Sigmoid colon (tissue), 7 donors: Measurements from ENCODE around the gene NUCB1. TPM values are rescaled to one million over a fixed set of nuclear protein-coding genes. Genes with fewer than 3 reads are reported as not detected.

Source experiments
- DNase-seq: peaks from one replicate; pipeline ENCODE4 v3.0.0-alpha.2; 2019
- H3K27ac ChIP-seq, 4 donors: fragments of 200-600 bp; sonication (generic); one replicate each; pipeline ENCODE4 v1.5.1; 2016 to 2019; ENCODE audit warnings: mild to moderate bottlenecking in 1 of 4
- H3K27me3 ChIP-seq, 3 donors: fragments of 200-600 bp; sonication (generic); one replicate each; pipeline ENCODE4 v1.5.1; 2019; ENCODE audit warnings: mild to moderate bottlenecking in 1 of 3
- H3K36me3 ChIP-seq, 4 donors: fragments of 200-600 bp; sonication (generic); one replicate each; pipeline ENCODE4 v1.5.1; 2016 to 2019
- H3K4me1 ChIP-seq, 4 donors: fragments of 200-600 bp; sonication (generic); one replicate each; pipeline ENCODE4 v1.5.1; 2017 to 2019
- H3K4me3 ChIP-seq, 4 donors: fragments of 200-600 bp; sonication (generic); one replicate each; pipeline ENCODE4 v1.5.1; 2017 to 2019; ENCODE audit warnings: mild to moderate bottlenecking in 2 of 4, moderate library complexity in 1 of 4
- H3K9me3 ChIP-seq, 4 donors: fragments of 200-600 bp in 3 of 4; sonication (generic) in 3 of 4; one replicate each; pipeline versions ENCODE4 v1.5.1 to v1.6.1; 2013 to 2019
- CTCF ChIP-seq, 4 experiments: fragments of 450-650 bp in 3 of 4; fragments of 200-600 bp in 1 of 4; IDR thresholded peaks; one replicate each; pipeline ENCODE4 v1.5.1; 2016 to 2019; ENCODE audit warnings: antibody characterized with exemption in 4 of 4, mild to moderate bottlenecking in 3 of 4, moderate library complexity in 2 of 4
- EP300 ChIP-seq, 4 donors: sonication (generic); formaldehyde crosslinking; IDR thresholded peaks; one replicate each; pipeline ENCODE4 v1.6.1; 2017; ENCODE audit warnings: antibody characterized with exemption in 4 of 4
- POLR2A ChIP-seq, 2 donors: fragments of 450-650 bp; IDR thresholded peaks; one replicate each; pipeline ENCODE4 v1.6.1; 2016; ENCODE audit warnings: antibody characterized with exemption in 2 of 2, mild to moderate bottlenecking in 2 of 2, moderate library complexity in 2 of 2
- POLR2AphosphoS5 ChIP-seq, 4 donors: sonication (generic); formaldehyde crosslinking; IDR thresholded peaks; one replicate each; pipeline ENCODE4 v1.6.1; 2017; ENCODE audit warnings: antibody characterized with exemption in 4 of 4
- WGBS, 2 donors: extraction: QIAGEN DNeasy Blood & Tissue Kit; methylation state at CpG; one replicate each; pipeline ENCODE4 v1.1.7; 2013; 5-methylcytosine and 5-hydroxymethylcytosine counted together
- intact Hi-C: fragments of 100-400 bp; cut with DNase I; formaldehyde crosslinking; loops from one replicate; pipeline ENCODE4 v1.15.1; 2023
- polyA plus RNA-seq, 3 donors: library from polyadenylated mRNA; stranded (reverse); fragments of 200-250 nt; gene quantifications; one replicate each; pipeline ENCODE4 v1.2.3, GENCODE V29; 2013
- total RNA-seq, 4 donors: library from RNA; depleted of rRNA; stranded (reverse); fragments of >200 nt; gene quantifications; one replicate each; pipeline ENCODE4 v1.1.0, GENCODE V29; 2016
- donor health status: healthy with polysubstance abuse.
- donor health status: Bipolar disorder and iron deficiency.
- donor health status: healthy.

Gene NUCB1
- total and polyA plus RNA-seq, 7 donors: 43.0 to 303 (median 174) TPM

DNA sequence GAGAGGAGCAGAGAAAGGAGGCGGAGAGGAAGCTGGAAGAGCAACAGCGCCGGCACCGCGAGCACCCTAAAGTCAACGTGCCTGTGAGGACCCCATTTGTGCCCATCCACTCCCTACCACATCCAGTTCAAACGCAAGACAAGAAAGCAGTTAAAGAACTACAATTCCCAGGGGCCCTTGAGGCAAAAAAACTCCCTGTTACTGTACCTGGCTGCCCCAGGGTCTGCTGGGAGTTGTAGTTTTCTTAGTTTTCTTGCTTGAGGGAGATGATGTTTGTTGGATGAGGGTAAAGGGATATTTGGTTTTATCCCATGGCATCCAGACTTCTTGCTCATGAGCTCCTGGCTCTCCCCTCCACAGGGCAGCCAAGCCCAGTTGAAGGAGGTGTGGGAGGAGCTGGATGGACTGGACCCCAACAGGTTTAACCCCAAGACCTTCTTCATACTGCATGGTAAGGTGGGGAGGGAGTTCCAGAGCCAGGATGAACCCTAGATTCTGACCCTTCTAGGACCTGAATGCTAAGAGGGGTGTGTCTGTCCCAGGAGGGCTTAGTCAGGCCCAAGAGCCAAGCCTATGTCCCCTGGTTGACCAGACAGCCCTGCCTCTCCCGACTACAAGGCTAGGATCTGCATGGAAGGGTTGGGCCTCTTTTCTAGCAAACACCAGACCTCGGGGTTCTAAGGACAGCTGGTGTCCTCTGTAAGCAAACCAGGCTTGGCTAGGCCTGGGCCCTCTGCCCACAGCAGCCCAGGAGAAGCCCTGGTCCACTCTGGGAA, 13.2 kb downstream of the NUCB1 start:
- no peak for TF ChIP-seq POLR2AphosphoS5 (IDR thresholded peaks at IDR 0.05)
- no peak for TF ChIP-seq POLR2A (IDR thresholded peaks at IDR 0.05)
- no peak for TF ChIP-seq CTCF (IDR thresholded peaks at IDR 0.05)
- no peak for TF ChIP-seq EP300 (IDR thresholded peaks at IDR 0.05)
- H3K36me3 ChIP-seq: peaks cover 28 to 97% (median 61%) of the 10 kb centered on the region in 4 donors
- H3K27me3 ChIP-seq: no peaks in the 10 kb centered on the region
- H3K27ac ChIP-seq: no peak overlapping the region
- intact Hi-C loops: loop anchor here (5.0 kb wide), 1 partner anchor 44 kb away; no protein-coding TSS in a partner anchor
- 96 to 97% methylated on average over 9 of the region's 9 CpGs for WGBS, 2 donors
- DNase-seq: no peak
- no peaks in the 10 kb centered on the region for H3K9me3 ChIP-seq
- no peak overlapping the region for H3K4me3 ChIP-seq
- H3K4me1 ChIP-seq: no peaks in the 10 kb centered on the region

DNA sequence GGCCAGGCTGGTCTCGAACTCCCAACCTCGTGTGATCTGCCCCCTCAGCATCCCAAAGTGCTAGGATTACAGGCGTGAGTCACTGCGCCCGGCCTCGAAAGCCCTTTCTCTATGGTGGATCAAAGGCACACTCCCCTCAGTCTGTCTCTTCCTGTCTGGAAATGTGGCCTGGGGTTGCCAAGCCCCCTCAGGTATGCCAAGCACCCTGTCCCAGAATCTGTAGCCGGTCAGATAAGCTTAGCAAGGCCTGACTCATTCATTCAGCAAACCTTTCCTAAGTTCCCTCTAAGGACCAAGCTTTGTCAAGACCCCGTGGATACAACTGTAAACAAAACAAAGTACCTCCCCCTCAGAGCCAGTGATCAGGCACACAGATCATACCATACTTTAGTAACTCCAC, 14.1 kb downstream of the NUCB1 start:
- Histone ChIP-seq H3K4me3 (no peak overlapping the region), H3K27me3 (no peaks in the 10 kb centered on the region), H3K27ac (no peak overlapping the region), H3K36me3 (peaks cover 28 to 99% (median 60%) of the 10 kb centered on the region in 4 donors), H3K4me1 (no peaks in the 10 kb centered on the region), H3K9me3 (no peaks in the 10 kb centered on the region)
- no peak for DNase-seq
- WGBS, 2 donors: 95 to 97% methylated on average over 8 of the region's 8 CpGs
- TF ChIP-seq POLR2A (IDR thresholded peaks at IDR 0.05) (no peak), POLR2AphosphoS5 (IDR thresholded peaks at IDR 0.05) (no peak), EP300 (IDR thresholded peaks at IDR 0.05) (no peak), CTCF (IDR thresholded peaks at IDR 0.05) (no peak)
- intact Hi-C loops: loop anchor here (5.0 kb wide), 1 partner anchor 43 kb away; no protein-coding TSS in a partner anchor

DNA sequence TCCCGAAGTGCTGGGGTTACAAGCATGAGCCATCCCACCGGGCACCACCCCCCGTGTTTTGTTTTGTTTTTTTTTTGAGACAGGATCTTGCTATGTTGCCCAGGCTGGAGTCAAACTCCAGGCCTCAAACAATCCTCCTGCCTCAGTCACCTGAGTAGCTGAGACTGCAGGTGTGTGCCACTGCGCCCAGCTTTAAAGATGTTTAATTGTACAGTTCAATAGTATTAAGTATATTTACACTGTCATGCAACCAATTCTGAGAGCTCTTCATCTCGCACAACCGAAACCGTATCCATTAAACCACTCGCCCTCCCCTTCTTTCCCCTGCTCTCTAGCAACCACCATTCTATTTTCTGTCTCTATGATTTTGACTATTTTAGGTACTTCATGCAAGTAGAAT, 15.6 kb downstream of the NUCB1 start:
- intact Hi-C loops: no loop called here
- TF ChIP-seq CTCF (IDR thresholded peaks at IDR 0.05) (no peak), POLR2AphosphoS5 (IDR thresholded peaks at IDR 0.05) (no peak)

DNA sequence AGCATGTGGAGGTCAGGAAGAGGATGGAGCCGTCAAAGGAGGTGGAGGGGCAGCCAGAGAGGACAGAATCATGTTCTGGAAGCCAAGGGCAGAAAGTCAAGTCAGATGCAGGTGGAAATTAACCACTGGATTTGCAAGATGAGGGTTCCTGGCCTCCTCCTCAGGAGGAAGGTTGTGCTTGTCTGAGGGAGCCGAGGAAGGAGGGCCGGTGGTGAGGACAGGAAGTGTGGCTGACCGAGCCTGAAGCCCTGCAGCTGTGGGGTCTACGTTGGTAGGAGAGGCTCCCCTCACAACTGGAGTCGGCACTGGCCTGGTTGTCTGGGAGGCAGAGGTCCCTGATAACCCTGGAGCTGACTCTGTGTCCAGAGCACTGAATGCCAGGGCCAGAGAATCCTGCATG, 18.0 kb downstream of the NUCB1 start:
- no peak for DNase-seq
- H3K27me3 ChIP-seq: no peaks in the 10 kb centered on the region
- intact Hi-C loops: no loop called here

More for the DNA sequence above, 15.6 kb downstream of the NUCB1 start:
- Histone ChIP-seq H3K9me3 (no peaks in the 10 kb centered on the region), H3K4me1 (no peaks in the 10 kb centered on the region), H3K27me3 (no peaks in the 10 kb centered on the region), H3K36me3 (peaks cover 26 to 97% (median 51%) of the 10 kb centered on the region in 4 donors), H3K27ac (no peak overlapping the region), H3K4me3 (no peak overlapping the region)
- DNase-seq: no peak
- WGBS, 2 donors: 90 to 91% methylated on average over 8 of the region's 8 CpGs

More for the DNA sequence above, 18.0 kb downstream of the NUCB1 start:
- H3K4me1 ChIP-seq: no peaks in the 10 kb centered on the region
- no peaks in the 10 kb centered on the region for H3K9me3 ChIP-seq
- H3K36me3 ChIP-seq: peaks cover 11 to 97% (median 45%) of the 10 kb centered on the region in 4 donors
- H3K4me3 ChIP-seq: no peak overlapping the region
- 68 to 87% methylated on average over 6 of the region's 6 CpGs for WGBS, 2 donors
- no peak overlapping the region for H3K27ac ChIP-seq
- TF ChIP-seq POLR2A (IDR thresholded peaks at IDR 0.05) (no peak), CTCF (IDR thresholded peaks at IDR 0.05) (no peak), EP300 (IDR thresholded peaks at IDR 0.05) (no peak), POLR2AphosphoS5 (IDR thresholded peaks at IDR 0.05) (no peak)
